ENCODE results near the gene ARHGAP33. TPM values are rescaled to one million over a fixed set of nuclear protein-coding genes. Genes with fewer than 3 reads are reported as not detected.
A peak's percentile ranks its signal among the peaks of the same experiment; 100 is the strongest.

ARHGAP33 gene
- total RNA-seq, 1 experiment from 2014 or later, result 19.5 TPM

DNA sequence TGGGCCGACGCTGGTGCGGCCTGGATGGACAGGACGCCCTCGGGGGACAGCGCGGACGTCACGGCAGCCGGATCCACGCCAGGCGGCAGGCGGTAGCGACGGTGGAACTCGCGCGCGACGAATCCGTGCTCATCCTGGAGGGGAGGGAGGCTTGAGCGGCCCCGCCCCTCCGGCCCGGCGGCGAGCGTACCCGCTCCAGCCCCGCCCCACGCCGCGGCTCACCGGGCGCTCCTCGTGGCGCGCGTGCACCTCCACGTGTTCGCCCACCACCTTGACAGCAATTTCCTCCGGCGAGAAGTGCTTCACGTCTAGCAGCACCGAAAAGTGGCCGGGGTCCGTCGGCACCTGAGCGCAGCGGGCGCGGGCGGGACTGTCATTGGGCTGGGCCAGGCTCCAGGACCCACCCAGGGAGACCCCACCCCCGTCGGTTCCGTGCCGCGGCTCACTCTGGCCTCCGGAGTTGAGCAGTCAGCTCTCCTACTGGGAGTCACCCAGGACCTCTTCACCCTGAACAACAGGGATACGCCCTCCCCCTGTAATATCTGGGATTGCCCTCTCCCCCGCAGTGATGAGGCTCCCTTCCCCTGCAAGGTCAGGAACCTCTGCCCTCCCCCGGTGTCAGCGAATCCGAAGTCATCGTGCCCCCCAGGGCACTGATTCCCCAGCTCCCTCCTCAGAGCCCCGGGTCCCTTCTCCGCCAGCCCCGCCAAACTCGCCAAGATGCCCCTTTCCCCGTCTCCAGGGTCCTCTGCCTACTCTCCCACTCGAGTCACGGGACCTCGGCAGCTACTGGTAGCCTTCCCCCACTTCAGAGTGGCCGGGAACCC, 19.6 kb upstream of the ARHGAP33 start:
- peak overlapping the region; percentile 58 to 78 for H3K4me3 Mint-ChIP-seq
- no peak overlapping the region for H3K56ac ChIP-seq (ENCODE audit: insufficient read length, low read depth, low read length)
- no peak overlapping the region for H4K5ac ChIP-seq (ENCODE audit: insufficient read length, low read depth, low read length)
- H3T11ph ChIP-seq (ENCODE audit: low read length), result no peak overlapping the region
- H3K14ac ChIP-seq (ENCODE audit: insufficient read depth, low read length), result 0 out of 2 replicates have a peak overlapping the region, but pooled peaks have one; percentile 11
- H3K4me1 ChIP-seq (ENCODE audit: insufficient read depth, low read length), result no peaks in the 10 kb centered on the region
- no peak overlapping the region for H3K27ac ChIP-seq (ENCODE audit: insufficient read length, low read depth, low read length)
- peak overlapping the region in 2 of 3 experiments; percentile 53 to 64; a peak in 2 of 7 replicates for H3K27ac Mint-ChIP-seq
- no peaks in the 10 kb centered on the region for H3K9me3 ChIP-seq (ENCODE audit: control insufficient read depth, low read depth, low read length)
- no peak overlapping the region for H2BK5ac ChIP-seq (ENCODE audit: insufficient read length, low read length)
- no CpG with 5 or more reads among the region's 74 CpGs for WGBS (ENCODE audit: extremely low coverage, insufficient read length, low lambda C conversion rate)
- H3K9me3 Mint-ChIP-seq, result no peaks in the 10 kb centered on the region
- H3K79me1 ChIP-seq (ENCODE audit: insufficient read depth, low read depth, low read length, poor library complexity, severe bottlenecking), result no peaks in the 10 kb centered on the region
- DNase-seq, result peak; percentile 39
- H3K27me3 Mint-ChIP-seq (ENCODE audit: low read depth), result peaks cover 7% of the 10 kb centered on the region
- H3K9ac ChIP-seq (ENCODE audit: extremely low read depth, insufficient read length, low read length), result no peak overlapping the region
- no peak overlapping the region for H4K8ac ChIP-seq (replicated peaks; ENCODE audit: insufficient read length, low read depth, low read length)
- peaks cover 12 to 23% of the 10 kb centered on the region in 2 experiments for H3K4me1 Mint-ChIP-seq
- no peak overlapping the region for H2BK12ac ChIP-seq (ENCODE audit: insufficient read length, low read depth, low read length)
- peaks cover 0 to 17% (median 13%) of the 10 kb centered on the region in 3 experiments; a peak in 5 of 7 replicates for H3K36me3 Mint-ChIP-seq (ENCODE audit: insufficient read depth in 1 of 3, low read depth in 3 of 3)
- no peak overlapping the region for H4K91ac ChIP-seq (ENCODE audit: insufficient read length, low read depth, low read length)
- no peaks in the 10 kb centered on the region for H3K27me3 ChIP-seq (ENCODE audit: insufficient read depth, low read length)
- no peak overlapping the region for H2BK120ac ChIP-seq (ENCODE audit: low read depth, low read length, poor library complexity, severe bottlenecking)
- no peak overlapping the region for H3K18ac ChIP-seq (ENCODE audit: insufficient read length, low read depth, low read length)
- TF ChIP-seq, protein P1, sequence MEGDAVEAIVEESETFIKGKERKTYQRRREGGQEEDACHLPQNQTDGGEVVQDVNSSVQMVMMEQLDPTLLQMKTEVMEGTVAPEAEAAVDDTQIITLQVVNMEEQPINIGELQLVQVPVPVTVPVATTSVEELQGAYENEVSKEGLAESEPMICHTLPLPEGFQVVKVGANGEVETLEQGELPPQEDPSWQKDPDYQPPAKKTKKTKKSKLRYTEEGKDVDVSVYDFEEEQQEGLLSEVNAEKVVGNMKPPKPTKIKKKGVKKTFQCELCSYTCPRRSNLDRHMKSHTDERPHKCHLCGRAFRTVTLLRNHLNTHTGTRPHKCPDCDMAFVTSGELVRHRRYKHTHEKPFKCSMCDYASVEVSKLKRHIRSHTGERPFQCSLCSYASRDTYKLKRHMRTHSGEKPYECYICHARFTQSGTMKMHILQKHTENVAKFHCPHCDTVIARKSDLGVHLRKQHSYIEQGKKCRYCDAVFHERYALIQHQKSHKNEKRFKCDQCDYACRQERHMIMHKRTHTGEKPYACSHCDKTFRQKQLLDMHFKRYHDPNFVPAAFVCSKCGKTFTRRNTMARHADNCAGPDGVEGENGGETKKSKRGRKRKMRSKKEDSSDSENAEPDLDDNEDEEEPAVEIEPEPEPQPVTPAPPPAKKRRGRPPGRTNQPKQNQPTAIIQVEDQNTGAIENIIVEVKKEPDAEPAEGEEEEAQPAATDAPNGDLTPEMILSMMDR (conservative IDR thresholded peaks at IDR 0.05), result no peak
- no peak overlapping the region for H2AFZ ChIP-seq (ENCODE audit: low read length)
- no peak overlapping the region for H3K23ac ChIP-seq (ENCODE audit: insufficient read length, low read depth, low read length)
- no peak overlapping the region for H3K4ac ChIP-seq (ENCODE audit: low read depth, low read length)
- no peak overlapping the region for H2BK15ac ChIP-seq (ENCODE audit: low read depth, low read length)
- no peak overlapping the region for H2AK5ac ChIP-seq (ENCODE audit: insufficient read length, low read length)
- H3K23me2 ChIP-seq (ENCODE audit: insufficient read length, low read depth, low read length, poor library complexity, severe bottlenecking), result peaks cover 15% of the 10 kb centered on the region
- H3K79me2 ChIP-seq (ENCODE audit: insufficient read depth, low read length), result no peaks in the 10 kb centered on the region
- no peaks in the 10 kb centered on the region for H4K20me1 ChIP-seq (ENCODE audit: control insufficient read depth, insufficient read depth, insufficient read length)
- peak overlapping the region; percentile 43 for H3K4me2 ChIP-seq (ENCODE audit: insufficient read depth, insufficient read length, low read length)
- no peak overlapping the region for H2BK20ac ChIP-seq (ENCODE audit: low read depth, low read length, poor library complexity, severe bottlenecking)

Data from H9 (cell line).